IMR-90 (cell line): ENCODE measurements around the gene OPN5. TPM values are rescaled to one million over a fixed set of nuclear protein-coding genes. Genes with fewer than 3 reads are reported as not detected.

ENCODE experiments used
- ATAC-seq: fragments of 200-7000 bp; cut with Tn5 transposase; 2 replicates; pipeline ENCODE4 v1.9.1; 2020; ENCODE audit warnings: low read depth, mild to moderate bottlenecking, moderate library complexity
- BruUV-seq: library from RNA; stranded (reverse); fragments of 400-500 nt; replicated peaks from 2 replicates; lab custom pipeline; 2021; lab: Mats Ljungman, UMichigan
- CTCF ChIA-PET: fragments of 300-600 bp; formaldehyde crosslinking; extraction: SDS; loops from one replicate; lab custom pipeline; 2021; ENCODE audit warnings: antibody characterized with exemption; lab: Yijun Ruan, JAX
- POLR2A ChIA-PET: fragments of 300-600 bp; sonication (Branson Sonifier 250); formaldehyde crosslinking; loops from one replicate; lab custom pipeline; 2022; ENCODE audit warnings: antibody characterized with exemption; ENCODE audit not compliant: unreplicated experiment; lab: Charles Lee
- DNase-seq: peaks from one replicate; pipeline ENCODE4 v3.0.0; 2013
- H2AFZ ChIP-seq: replicated peaks from 2 replicates; pipeline ENCODE3; 2013; ENCODE audit warnings: low read length, mild to moderate bottlenecking; ENCODE audit not compliant: poor library complexity
- H2AK5ac ChIP-seq: 2 replicates; pipeline ENCODE4 v1.6.1; 2013; ENCODE audit warnings: low read depth, low read length, inconsistent platforms
- H2AK9ac ChIP-seq: replicated peaks from 2 replicates; pipeline ENCODE3; 2013; ENCODE audit warnings: mild to moderate bottlenecking, low read depth, low read length, moderate library complexity; ENCODE audit not compliant: poor library complexity
- H2BK120ac ChIP-seq: 2 replicates; pipeline ENCODE4 v1.6.1; 2013; ENCODE audit warnings: low read depth, low read length, inconsistent platforms
- H2BK15ac ChIP-seq: 3 replicates; pipeline ENCODE4 v1.6.1; 2013; ENCODE audit warnings: low read depth, low read length, inconsistent platforms
- H2BK20ac ChIP-seq: 2 replicates; pipeline ENCODE4 v1.6.1; 2013; ENCODE audit warnings: low read depth, mild to moderate bottlenecking, inconsistent platforms, low read length, moderate library complexity
- H2BK5ac ChIP-seq: 2 replicates; pipeline ENCODE4 v1.6.1; 2013; ENCODE audit warnings: mild to moderate bottlenecking, low read depth, low read length, inconsistent platforms; ENCODE audit not compliant: poor library complexity, severe bottlenecking
- H3K14ac ChIP-seq: replicated peaks from 2 replicates; pipeline ENCODE4 v1.6.1; 2013; ENCODE audit warnings: low read depth, low read length, inconsistent platforms
- H3K18ac ChIP-seq: 2 replicates; pipeline ENCODE4 v1.6.1; 2013; ENCODE audit warnings: low read depth, low read length, control low read depth
- H3K23ac ChIP-seq: 2 replicates; pipeline ENCODE4 v1.6.1; 2013; ENCODE audit warnings: low read depth, low read length, inconsistent platforms
- H3K27ac ChIP-seq: 2 replicates; pipeline ENCODE4 v1.5.1; 2013; ENCODE audit warnings: mild to moderate bottlenecking, control low read depth, low read length; ENCODE audit not compliant: insufficient read depth
- H3K27me3 ChIP-seq: 2 replicates; pipeline ENCODE4 v1.6.1; 2013; ENCODE audit warnings: low read length; ENCODE audit not compliant: control insufficient read depth, insufficient read depth
- H3K36me3 ChIP-seq: 2 replicates; pipeline ENCODE4 v1.6.1; 2013; ENCODE audit warnings: low read length, mixed read lengths; ENCODE audit not compliant: control insufficient read depth, insufficient read depth
- H3K4ac ChIP-seq: 2 replicates; pipeline ENCODE4 v1.6.1; 2013; ENCODE audit warnings: low read depth, low read length, inconsistent platforms
- H3K4me1 ChIP-seq: 2 replicates; pipeline ENCODE4 v1.6.1; 2013; ENCODE audit warnings: low read length, mixed read lengths; ENCODE audit not compliant: control insufficient read depth, insufficient read depth
- H3K4me2 ChIP-seq: 2 replicates; pipeline ENCODE4 v1.6.1; 2013; ENCODE audit warnings: low read depth, mild to moderate bottlenecking, control low read depth, low read length, moderate library complexity
- H3K4me3 ChIP-seq: 2 replicates; pipeline ENCODE4 v1.5.1; 2013; ENCODE audit warnings: low read depth, mild to moderate bottlenecking, control low read depth, low read length, moderate library complexity; ENCODE audit not compliant: insufficient read depth
- H3K56ac ChIP-seq: 2 replicates; pipeline ENCODE4 v1.6.1; 2013; ENCODE audit warnings: low read length, inconsistent platforms; ENCODE audit not compliant: insufficient read depth; ENCODE audit errors: extremely low read depth
- H3K79me1 ChIP-seq, 2 experiments: 2 replicates each; pipeline ENCODE4 v1.6.1; 2013; ENCODE audit warnings: low read length in 2 of 2, inconsistent platforms in 1 of 2, low read depth in 1 of 2
- H3K9ac ChIP-seq: 2 replicates; pipeline ENCODE4 v1.6.1; 2013; ENCODE audit warnings: low read depth, low read length, control low read depth
- H3K9me1 ChIP-seq: 2 replicates; pipeline ENCODE4 v1.6.1; 2013; ENCODE audit warnings: low read length, inconsistent platforms; ENCODE audit not compliant: insufficient read depth
- H3K9me3 ChIP-seq: 2 replicates; pipeline ENCODE4 v1.6.1; 2013; ENCODE audit warnings: low read length; ENCODE audit not compliant: control insufficient read depth, insufficient read depth
- H4K20me1 ChIP-seq: 2 replicates; pipeline ENCODE4 v1.6.1; 2013; ENCODE audit warnings: low read length, inconsistent platforms; ENCODE audit not compliant: insufficient read depth
- H4K5ac ChIP-seq: 2 replicates; pipeline ENCODE4 v1.6.1; 2013; ENCODE audit warnings: mild to moderate bottlenecking, low read depth, low read length, control low read depth
- H4K8ac ChIP-seq, 2 experiments: 2 replicates each; pipeline ENCODE4 v1.6.1; 2013; ENCODE audit warnings: low read depth in 2 of 2, low read length in 2 of 2, control low read depth in 1 of 2, inconsistent platforms in 1 of 2
- H4K91ac ChIP-seq: 2 replicates; pipeline ENCODE4 v1.6.1; 2013; ENCODE audit warnings: low read depth, low read length, inconsistent platforms; ENCODE audit not compliant: insufficient read depth
- BHLHE40 ChIP-seq: fragments of 150-350 bp; IDR thresholded peaks from 2 replicates; pipeline ENCODE4 v1.6.1; 2016; ENCODE audit warnings: mild to moderate bottlenecking, low read depth, low read length
- CHD1 ChIP-seq: IDR thresholded peaks from 2 replicates; pipeline ENCODE4 v1.6.1; 2012; ENCODE audit warnings: low read depth, low read length, improper control_type of control experiment
- MAFK ChIP-seq: IDR thresholded peaks from 2 replicates; pipeline ENCODE4 v1.6.1; 2012; ENCODE audit warnings: low read depth, low read length, improper control_type of control experiment
- POLR2A ChIP-seq: IDR thresholded peaks from 2 replicates; pipeline ENCODE4 v1.6.1; 2012; ENCODE audit warnings: mild to moderate bottlenecking, low read depth, low read length
- RAD21 ChIP-seq: IDR thresholded peaks from 2 replicates; pipeline ENCODE4 v1.6.1; 2012; ENCODE audit warnings: low read length, improper control_type of control experiment
- WGBS, 2 experiments: methylation state at CpG; one replicate each; pipeline versions ENCODE4 v1.1.5 to v1.1.7; 2013; ENCODE audit warnings: missing lambda C conversion rate in 2 of 2; ENCODE audit not compliant: insufficient read length in 1 of 2; ENCODE audit errors: extremely low coverage in 2 of 2; 5-methylcytosine and 5-hydroxymethylcytosine counted together
- dilution Hi-C: fragments of 300-500 bp; cut with HindIII; formaldehyde crosslinking; loops from one replicate; pipeline ENCODE4 v1.14.3; 2018; ENCODE audit warnings: low sequenced_read_pairs; ENCODE audit not compliant: unreplicated experiment
- in situ Hi-C: fragments of 300-500 bp; cut with MboI; formaldehyde crosslinking; loops from 3 replicates; pipeline ENCODE4 v1.14.3; 2019; ENCODE audit warnings: low sequenced_read_pairs, inconsistent platforms, mixed read lengths
- intact Hi-C: fragments of 100-400 bp; cut with micrococcal nuclease; formaldehyde crosslinking; loops from 2 replicates; pipeline ENCODE4 v1.10.0; 2022
- polyA plus RNA-seq, 3 experiments: library from polyadenylated mRNA; depleted of rRNA; stranded (reverse); fragments of >200 nt; gene quantifications; 2 replicates each; pipeline ENCODE4 v1.2.3, GENCODE V29; 2012; ENCODE audit warnings: low replicate concordance in 1 of 3
- total RNA-seq: library from RNA; depleted of rRNA; stranded (reverse); fragments of >200 nt; gene quantifications from 2 replicates; pipeline ENCODE4 v1.2.3, GENCODE V29; 2012
- TF ChIP-seq, protein P1 (sequence below): conservative IDR thresholded peaks from 2 replicates; pipeline ENCODE4 v1.5.1; 2012; ENCODE audit warnings: mild to moderate bottlenecking, low read depth, low read length, improper control_type of control experiment
- TF ChIP-seq, protein P2 (sequence below): fragments of 150-350 bp; IDR thresholded peaks from 2 replicates; pipeline ENCODE4 v1.6.1; 2017; ENCODE audit warnings: mild to moderate bottlenecking, antibody characterized with exemption, low read length, low read depth
- TF ChIP-seq, protein P3 (sequence below): fragments of 150-350 bp; IDR thresholded peaks from 2 replicates; pipeline ENCODE4 v1.6.1; 2016; ENCODE audit warnings: low read depth, mild to moderate bottlenecking, low read length, moderate library complexity, borderline replicate concordance

OPN5 gene
- total and polyA plus RNA-seq, 2 of the 4 experiments (the other 2 are of a cell fraction): not detected

DNA sequence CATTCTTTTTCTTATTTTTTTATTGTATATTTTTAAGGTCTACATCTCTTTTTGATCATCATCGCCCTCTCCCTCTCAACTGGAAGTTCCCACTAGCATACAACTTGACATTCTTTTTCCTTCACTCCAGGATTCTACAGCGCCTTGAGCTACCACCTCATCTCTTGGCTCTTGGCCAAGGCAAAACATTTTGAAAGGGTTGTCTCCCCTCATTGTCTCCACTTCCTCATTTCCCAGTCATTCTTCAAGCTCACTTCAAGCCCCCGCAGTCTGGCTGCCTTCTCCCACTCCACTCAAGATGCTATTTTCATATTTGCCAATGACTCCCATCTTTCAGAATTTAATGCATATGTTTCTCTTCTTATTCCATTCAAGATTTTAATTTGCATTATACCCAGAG lies 63.0 kb downstream of the OPN5 start:
- H3K9ac ChIP-seq: no peak overlapping the region
- no peak for DNase-seq
- H4K91ac ChIP-seq: no peak overlapping the region
- no peaks in the 10 kb centered on the region for H3K9me3 ChIP-seq
- no peak for ATAC-seq
- no peak overlapping the region for H2BK5ac ChIP-seq
- no peak overlapping the region for H3K23ac ChIP-seq
- no peaks in the 10 kb centered on the region for H3K36me3 ChIP-seq
- no peak overlapping the region for H2BK120ac ChIP-seq
- H3K4me2 ChIP-seq: no peak overlapping the region
- 25% methylated on average over 1 of the region's 3 CpGs; no CpG with 5 or more reads in 1 of the 2 experiments for WGBS, 2 experiments
- H4K5ac ChIP-seq: no peak overlapping the region
- H2BK20ac ChIP-seq: no peak overlapping the region
- no peaks in the 10 kb centered on the region for H4K20me1 ChIP-seq
- H2AK9ac ChIP-seq: no peak overlapping the region
- ChIA-PET POLR2A (no interaction called here), CTCF (no interaction called here)
- no peak overlapping the region for H2BK15ac ChIP-seq
- intact Hi-C loops (no loop called here), dilution Hi-C loops (no loop called here), in situ Hi-C loops (no loop called here)
- H4K8ac ChIP-seq: no peak overlapping the region
- no peak overlapping the region for H3K27ac ChIP-seq
- no peak overlapping the region for H2AFZ ChIP-seq
- no peaks in the 10 kb centered on the region for H3K4me1 ChIP-seq
- TF ChIP-seq, protein P1, sequence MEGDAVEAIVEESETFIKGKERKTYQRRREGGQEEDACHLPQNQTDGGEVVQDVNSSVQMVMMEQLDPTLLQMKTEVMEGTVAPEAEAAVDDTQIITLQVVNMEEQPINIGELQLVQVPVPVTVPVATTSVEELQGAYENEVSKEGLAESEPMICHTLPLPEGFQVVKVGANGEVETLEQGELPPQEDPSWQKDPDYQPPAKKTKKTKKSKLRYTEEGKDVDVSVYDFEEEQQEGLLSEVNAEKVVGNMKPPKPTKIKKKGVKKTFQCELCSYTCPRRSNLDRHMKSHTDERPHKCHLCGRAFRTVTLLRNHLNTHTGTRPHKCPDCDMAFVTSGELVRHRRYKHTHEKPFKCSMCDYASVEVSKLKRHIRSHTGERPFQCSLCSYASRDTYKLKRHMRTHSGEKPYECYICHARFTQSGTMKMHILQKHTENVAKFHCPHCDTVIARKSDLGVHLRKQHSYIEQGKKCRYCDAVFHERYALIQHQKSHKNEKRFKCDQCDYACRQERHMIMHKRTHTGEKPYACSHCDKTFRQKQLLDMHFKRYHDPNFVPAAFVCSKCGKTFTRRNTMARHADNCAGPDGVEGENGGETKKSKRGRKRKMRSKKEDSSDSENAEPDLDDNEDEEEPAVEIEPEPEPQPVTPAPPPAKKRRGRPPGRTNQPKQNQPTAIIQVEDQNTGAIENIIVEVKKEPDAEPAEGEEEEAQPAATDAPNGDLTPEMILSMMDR: no peak
- TF ChIP-seq MAFK (no peak), POLR2A (no peak), BHLHE40 (no peak), CHD1 (no peak), RAD21 (no peak)
- TF ChIP-seq, protein P2, sequence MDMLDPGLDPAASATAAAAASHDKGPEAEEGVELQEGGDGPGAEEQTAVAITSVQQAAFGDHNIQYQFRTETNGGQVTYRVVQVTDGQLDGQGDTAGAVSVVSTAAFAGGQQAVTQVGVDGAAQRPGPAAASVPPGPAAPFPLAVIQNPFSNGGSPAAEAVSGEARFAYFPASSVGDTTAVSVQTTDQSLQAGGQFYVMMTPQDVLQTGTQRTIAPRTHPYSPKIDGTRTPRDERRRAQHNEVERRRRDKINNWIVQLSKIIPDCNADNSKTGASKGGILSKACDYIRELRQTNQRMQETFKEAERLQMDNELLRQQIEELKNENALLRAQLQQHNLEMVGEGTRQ: no peak
- TF ChIP-seq, protein P3, sequence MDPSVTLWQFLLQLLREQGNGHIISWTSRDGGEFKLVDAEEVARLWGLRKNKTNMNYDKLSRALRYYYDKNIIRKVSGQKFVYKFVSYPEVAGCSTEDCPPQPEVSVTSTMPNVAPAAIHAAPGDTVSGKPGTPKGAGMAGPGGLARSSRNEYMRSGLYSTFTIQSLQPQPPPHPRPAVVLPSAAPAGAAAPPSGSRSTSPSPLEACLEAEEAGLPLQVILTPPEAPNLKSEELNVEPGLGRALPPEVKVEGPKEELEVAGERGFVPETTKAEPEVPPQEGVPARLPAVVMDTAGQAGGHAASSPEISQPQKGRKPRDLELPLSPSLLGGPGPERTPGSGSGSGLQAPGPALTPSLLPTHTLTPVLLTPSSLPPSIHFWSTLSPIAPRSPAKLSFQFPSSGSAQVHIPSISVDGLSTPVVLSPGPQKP: no peak
- H3K27me3 ChIP-seq: no peaks in the 10 kb centered on the region
- H3K79me1 ChIP-seq: no peaks in the 10 kb centered on the region
- no peak overlapping the region for H3K56ac ChIP-seq
- H3K9me1 ChIP-seq: no peaks in the 10 kb centered on the region
- no peak overlapping the region for H3K4me3 ChIP-seq
- BruUV-seq: no TSS peak
- no peak overlapping the region for H3K4ac ChIP-seq
- H2AK5ac ChIP-seq: no peak overlapping the region
- no peak overlapping the region for H3K14ac ChIP-seq
- no peak overlapping the region for H3K18ac ChIP-seq
